Astrocyte of the spinal cord (primary cell): ENCODE data around the gene PKDCC.

ENCODE experiments used
- DNase-seq: peaks from one replicate; pipeline ENCODE4 v3.0.0; 2011; ENCODE audit warnings: low read depth, low spot score
- H3K4me3 ChIP-seq: 2 replicates; pipeline ENCODE4 v1.5.1; 2011; ENCODE audit warnings: low read depth, mild to moderate bottlenecking, low read length, moderate library complexity
- in situ Hi-C: cut with HindIII; loops from 2 replicates; pipeline ENCODE4 v1.10.0; 2017; ENCODE audit warnings: low sequenced_read_pairs
- TF ChIP-seq, protein P1 (sequence below): IDR thresholded peaks from 2 replicates; pipeline ENCODE4 v1.5.1; 2012; ENCODE audit warnings: low read depth, mild to moderate bottlenecking, low read length, inconsistent platforms

PKDCC gene

DNA sequence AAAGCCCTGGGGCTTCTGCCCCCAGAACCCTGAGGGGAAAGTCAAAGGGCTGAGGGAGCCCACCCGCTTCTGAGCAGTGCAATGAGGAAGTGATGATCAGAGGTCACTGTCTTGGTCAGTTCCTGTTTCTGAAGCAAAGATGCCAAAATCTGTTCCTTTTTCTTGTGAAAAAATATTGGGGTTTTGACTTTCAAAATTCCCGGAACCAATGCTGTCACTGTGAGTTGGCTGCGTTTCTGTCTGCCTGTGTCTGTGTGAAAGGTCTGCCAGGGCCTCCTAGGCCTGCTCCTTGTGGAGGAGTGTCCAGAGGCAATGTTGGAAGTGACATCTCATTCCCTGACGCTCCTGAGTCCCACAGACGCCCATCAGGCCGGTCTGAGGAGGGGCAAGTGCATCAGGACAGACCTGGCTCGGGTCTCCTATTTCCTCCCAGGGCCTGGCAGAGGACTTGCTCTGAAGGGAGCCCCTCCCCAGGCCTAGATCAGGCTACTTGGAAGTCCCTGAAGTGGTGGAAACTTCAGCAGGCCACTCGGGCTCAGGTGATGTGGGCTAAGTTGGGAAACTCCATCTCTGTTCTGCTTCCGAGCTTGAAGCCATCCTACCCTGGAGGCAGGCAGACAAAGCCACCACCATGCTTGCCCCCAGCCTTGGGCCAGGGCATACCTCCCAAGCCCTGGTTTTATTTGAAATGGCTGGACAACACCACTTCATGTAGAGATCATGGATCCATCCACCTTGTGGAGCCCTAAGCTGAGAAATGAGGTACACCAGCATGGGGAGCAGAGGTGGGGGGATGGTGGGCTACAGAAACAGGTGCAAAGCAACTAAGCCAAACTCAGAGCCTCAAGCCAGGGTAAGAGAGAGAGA lies 51.0 kb downstream of the PKDCC start:
- no peak for DNase-seq
- TF ChIP-seq, protein P1, sequence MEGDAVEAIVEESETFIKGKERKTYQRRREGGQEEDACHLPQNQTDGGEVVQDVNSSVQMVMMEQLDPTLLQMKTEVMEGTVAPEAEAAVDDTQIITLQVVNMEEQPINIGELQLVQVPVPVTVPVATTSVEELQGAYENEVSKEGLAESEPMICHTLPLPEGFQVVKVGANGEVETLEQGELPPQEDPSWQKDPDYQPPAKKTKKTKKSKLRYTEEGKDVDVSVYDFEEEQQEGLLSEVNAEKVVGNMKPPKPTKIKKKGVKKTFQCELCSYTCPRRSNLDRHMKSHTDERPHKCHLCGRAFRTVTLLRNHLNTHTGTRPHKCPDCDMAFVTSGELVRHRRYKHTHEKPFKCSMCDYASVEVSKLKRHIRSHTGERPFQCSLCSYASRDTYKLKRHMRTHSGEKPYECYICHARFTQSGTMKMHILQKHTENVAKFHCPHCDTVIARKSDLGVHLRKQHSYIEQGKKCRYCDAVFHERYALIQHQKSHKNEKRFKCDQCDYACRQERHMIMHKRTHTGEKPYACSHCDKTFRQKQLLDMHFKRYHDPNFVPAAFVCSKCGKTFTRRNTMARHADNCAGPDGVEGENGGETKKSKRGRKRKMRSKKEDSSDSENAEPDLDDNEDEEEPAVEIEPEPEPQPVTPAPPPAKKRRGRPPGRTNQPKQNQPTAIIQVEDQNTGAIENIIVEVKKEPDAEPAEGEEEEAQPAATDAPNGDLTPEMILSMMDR: no peak
- H3K4me3 ChIP-seq: no peak overlapping the region
- in situ Hi-C loops: no loop called here

DNA sequence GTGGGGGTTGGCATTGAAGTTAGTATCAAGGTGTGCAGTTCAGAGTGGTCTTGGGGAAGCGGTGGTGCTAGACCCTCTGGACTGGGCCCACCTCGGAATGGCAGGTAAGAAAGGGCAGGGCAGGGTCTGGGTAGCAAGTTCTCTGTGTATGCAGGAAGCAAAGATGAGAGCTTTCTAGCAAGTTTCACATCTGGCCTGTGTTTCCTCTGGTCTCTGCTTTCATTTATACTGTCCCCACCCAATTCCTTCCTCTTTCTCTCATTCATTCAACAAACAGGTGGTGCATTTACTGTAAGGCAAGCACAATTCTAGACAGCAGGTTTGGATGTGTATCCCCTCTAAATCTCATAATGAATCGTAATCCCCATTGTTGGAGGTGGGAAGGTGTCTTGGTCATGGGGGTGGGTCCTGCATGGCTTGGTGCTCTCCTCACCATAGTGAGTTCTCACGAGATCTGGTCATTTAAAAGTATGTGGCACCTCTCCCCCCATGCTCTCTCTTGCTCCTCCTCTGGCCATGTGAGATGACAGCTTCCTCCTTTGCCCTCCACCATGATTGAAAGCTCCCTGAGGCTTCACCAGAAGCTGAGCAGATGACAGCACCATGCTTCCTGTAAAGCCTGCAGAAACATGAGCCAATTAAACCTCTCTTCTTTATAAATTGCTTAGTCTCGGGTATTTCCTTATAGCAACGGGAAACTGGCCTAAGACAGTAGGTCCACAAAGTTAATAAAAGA lies 51.8 kb downstream of the PKDCC start:
- H3K4me3 ChIP-seq: no peak overlapping the region
- in situ Hi-C loops: no loop called here
- TF ChIP-seq, protein P1: no peak
- DNase-seq: no peak

DNA sequence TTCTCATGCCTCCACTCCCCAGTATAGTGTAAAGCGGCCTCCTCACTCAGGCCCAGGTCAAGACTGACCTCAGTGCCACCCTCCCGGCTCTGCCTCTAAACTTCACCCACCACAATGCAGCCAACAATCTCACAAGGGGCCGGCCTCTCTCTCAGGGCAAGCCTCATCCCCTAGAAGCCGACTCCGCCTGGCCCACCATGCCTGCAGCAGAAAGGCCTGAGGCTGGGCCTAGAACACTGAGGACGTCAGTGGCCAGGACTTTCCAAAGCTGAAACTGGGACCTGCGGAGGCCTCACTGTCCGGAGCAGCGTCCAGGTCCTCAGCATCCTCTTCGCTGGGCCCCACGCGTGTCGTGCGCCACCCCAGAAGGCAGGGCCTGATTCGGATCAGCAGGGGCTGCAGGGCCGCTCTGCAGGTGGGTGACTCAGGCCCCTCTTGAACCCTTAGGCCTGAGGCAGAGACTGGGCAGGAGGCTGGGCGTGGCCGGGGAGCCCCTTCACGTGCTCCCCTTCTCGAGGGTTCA lies 52.9 kb downstream of the PKDCC start:
- H3K4me3 ChIP-seq: no peak overlapping the region
- TF ChIP-seq, protein P1: no peak
- no peak for DNase-seq
- in situ Hi-C loops: no loop called here

DNA sequence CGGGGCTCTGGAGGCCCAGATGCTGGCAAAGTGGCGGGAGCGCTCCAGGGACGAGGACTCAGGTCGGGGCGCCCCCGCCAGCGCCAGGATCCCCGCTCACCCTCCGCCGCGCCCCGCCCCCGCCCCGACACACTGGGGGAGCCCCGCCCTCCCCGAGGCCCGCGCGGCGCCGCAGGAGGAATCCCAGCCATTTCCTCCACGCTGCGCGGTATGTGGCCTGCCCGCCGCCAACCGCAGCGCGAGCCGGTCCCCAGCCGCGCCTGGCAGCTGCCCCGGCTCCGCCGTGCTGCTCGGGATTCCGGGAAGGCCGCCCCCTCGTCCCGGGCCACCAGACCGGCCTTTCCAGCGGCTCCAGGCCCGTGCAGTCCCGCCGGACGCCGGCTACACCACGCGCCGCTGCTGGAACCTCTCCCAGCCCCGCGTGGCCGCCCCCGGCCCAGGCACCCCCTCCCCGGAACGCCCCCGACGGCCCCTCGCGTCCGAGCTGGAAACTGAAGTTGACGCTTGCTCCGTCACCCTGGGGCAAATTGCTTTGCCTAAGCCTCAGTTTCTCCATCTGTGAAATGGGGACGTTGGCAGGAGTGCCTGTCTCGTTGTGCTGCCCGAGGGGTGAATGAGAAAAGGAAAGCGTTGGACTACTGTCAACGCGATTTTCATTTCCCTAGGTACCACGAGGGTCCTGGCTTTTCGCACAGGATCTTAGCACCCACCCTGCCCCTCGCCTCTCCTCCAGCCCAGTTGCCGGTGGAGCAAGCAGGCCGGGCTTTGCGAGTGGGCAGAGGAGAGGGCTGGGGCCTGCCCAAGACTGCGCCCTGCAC lies 53.6 kb downstream of the PKDCC start:
- no peak overlapping the region for H3K4me3 ChIP-seq
- peak; percentile 86 for DNase-seq
- TF ChIP-seq, protein P1: no peak
- in situ Hi-C loops: no loop called here

DNA sequence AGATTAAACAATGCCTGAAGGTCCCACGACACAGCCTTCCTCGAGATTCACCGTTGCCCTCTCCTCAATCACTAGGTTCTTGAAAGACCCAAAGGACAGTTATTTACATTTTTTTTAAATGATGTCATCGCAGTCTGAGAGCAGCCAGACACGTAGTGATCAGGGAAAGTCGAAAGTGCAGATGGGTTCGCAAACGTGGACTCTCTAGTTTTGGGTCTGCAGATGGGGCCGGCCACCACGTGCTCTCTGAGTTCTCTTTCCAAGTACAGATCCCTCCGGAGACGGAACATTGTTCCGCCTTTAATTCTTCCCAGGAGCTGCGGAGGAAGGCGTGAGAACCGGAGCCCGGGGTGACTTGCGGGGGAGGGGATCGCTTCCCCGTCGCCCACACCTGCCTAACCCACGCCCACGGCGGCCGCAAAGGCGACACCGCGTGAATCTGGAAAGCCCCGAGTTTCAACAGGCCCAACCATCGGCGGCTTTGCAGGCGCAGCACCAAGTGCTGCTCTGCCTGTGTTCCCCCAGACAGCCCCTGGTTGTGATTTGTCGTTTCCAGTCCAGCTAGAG lies 54.3 kb downstream of the PKDCC start:
- TF ChIP-seq, protein P1: no peak
- peak; percentile 88 for DNase-seq
- no peak overlapping the region for H3K4me3 ChIP-seq
- in situ Hi-C loops: no loop called here
